ENCODE measurements around the gene FBXL5.

The FBXL5 gene

GRCh38 chr4:15676899-15677298 is 21.7 kb upstream of the FBXL5 start:
- Histone ChIP-seq H3K27ac (ENCODE audit: low read depth, low read length) (no peak overlapping the region), H3K36me3 (ENCODE audit: control insufficient read depth in 1 of 2, insufficient read depth in 2 of 2, low read length in 2 of 2) (no peaks in the 10 kb centered on the region), H3K4me3 (ENCODE audit: low read depth in 1 of 2, low read length in 2 of 2) (no peak overlapping the region), H3K9me3 (ENCODE audit: control insufficient read depth in 1 of 2, low read length in 2 of 2) (no peaks in the 10 kb centered on the region), H3K9ac (ENCODE audit: low read depth in 1 of 2, low read length in 2 of 2) (no peak overlapping the region), H3K27me3 (ENCODE audit: control insufficient read depth in 1 of 2, insufficient read depth in 2 of 2, low read length in 2 of 2) (no peaks in the 10 kb centered on the region), H3K4me1 (ENCODE audit: control insufficient read depth in 1 of 2, insufficient read depth in 2 of 2, low read length in 2 of 2) (peaks cover 7 to 23% of the 10 kb centered on the region in 2 donors)

GRCh38 chr4:15676039-15676438 is 20.9 kb upstream of the FBXL5 start:
- no peaks in the 10 kb centered on the region for H3K9me3 ChIP-seq (ENCODE audit: control insufficient read depth in 1 of 2, low read length in 2 of 2)
- H3K27me3 ChIP-seq (ENCODE audit: control insufficient read depth in 1 of 2, insufficient read depth in 2 of 2, low read length in 2 of 2) = no peaks in the 10 kb centered on the region
- no peak overlapping the region for H3K27ac ChIP-seq (ENCODE audit: low read depth, low read length)
- peaks cover 7 to 23% of the 10 kb centered on the region in 2 donors for H3K4me1 ChIP-seq (ENCODE audit: control insufficient read depth in 1 of 2, insufficient read depth in 2 of 2, low read length in 2 of 2)
- H3K4me3 ChIP-seq (ENCODE audit: low read depth in 1 of 2, low read length in 2 of 2) = no peak overlapping the region
- no peaks in the 10 kb centered on the region for H3K36me3 ChIP-seq (ENCODE audit: control insufficient read depth in 1 of 2, insufficient read depth in 2 of 2, low read length in 2 of 2)
- H3K9ac ChIP-seq (ENCODE audit: low read depth in 1 of 2, low read length in 2 of 2) = no peak overlapping the region

- H3K27me3 ChIP-seq (ENCODE audit: control insufficient read depth in 1 of 2, insufficient read depth in 2 of 2, low read length in 2 of 2) = no peaks in the 10 kb centered on the region
- H3K4me1 ChIP-seq (ENCODE audit: control insufficient read depth in 1 of 2, insufficient read depth in 2 of 2, low read length in 2 of 2) = peaks cover 7 to 23% of the 10 kb centered on the region in 2 donors
- H3K36me3 ChIP-seq (ENCODE audit: control insufficient read depth in 1 of 2, insufficient read depth in 2 of 2, low read length in 2 of 2) = no peaks in the 10 kb centered on the region
- no peak overlapping the region for H3K9ac ChIP-seq (ENCODE audit: low read depth in 1 of 2, low read length in 2 of 2)
- H3K9me3 ChIP-seq (ENCODE audit: control insufficient read depth in 1 of 2, low read length in 2 of 2) = no peaks in the 10 kb centered on the region
- H3K4me3 ChIP-seq (ENCODE audit: low read depth in 1 of 2, low read length in 2 of 2) = no peak overlapping the region
- no peak overlapping the region for H3K27ac ChIP-seq (ENCODE audit: low read depth, low read length)
These were observed 20.2 kb upstream of the FBXL5 start for GRCh38 chr4:15675356-15675755.

- Histone ChIP-seq H3K4me1 (ENCODE audit: control insufficient read depth in 1 of 2, insufficient read depth in 2 of 2, low read length in 2 of 2) (peaks cover 7 to 19% of the 10 kb centered on the region in 2 donors), H3K9ac (ENCODE audit: low read depth in 1 of 2, low read length in 2 of 2) (no peak overlapping the region), H3K36me3 (ENCODE audit: control insufficient read depth in 1 of 2, insufficient read depth in 2 of 2, low read length in 2 of 2) (no peaks in the 10 kb centered on the region), H3K9me3 (ENCODE audit: control insufficient read depth in 1 of 2, low read length in 2 of 2) (no peaks in the 10 kb centered on the region), H3K27ac (ENCODE audit: low read depth, low read length) (no peak overlapping the region), H3K27me3 (ENCODE audit: control insufficient read depth in 1 of 2, insufficient read depth in 2 of 2, low read length in 2 of 2) (no peaks in the 10 kb centered on the region), H3K4me3 (ENCODE audit: low read depth in 1 of 2, low read length in 2 of 2) (no peak overlapping the region)
These were observed 19.8 kb upstream of the FBXL5 start for GRCh38 chr4:15674926-15675325.

GRCh38 chr4:15674046-15674445 is 18.9 kb upstream of the FBXL5 start:
- no peaks in the 10 kb centered on the region for H3K27me3 ChIP-seq (ENCODE audit: control insufficient read depth in 1 of 2, insufficient read depth in 2 of 2, low read length in 2 of 2)
- H3K4me3 ChIP-seq (ENCODE audit: low read depth in 1 of 2, low read length in 2 of 2) = no peak overlapping the region
- H3K27ac ChIP-seq (ENCODE audit: low read depth, low read length) = no peak overlapping the region
- no peak overlapping the region for H3K9ac ChIP-seq (ENCODE audit: low read depth in 1 of 2, low read length in 2 of 2)
- peaks cover 7 to 14% of the 10 kb centered on the region in 2 donors for H3K4me1 ChIP-seq (ENCODE audit: control insufficient read depth in 1 of 2, insufficient read depth in 2 of 2, low read length in 2 of 2)
- H3K36me3 ChIP-seq (ENCODE audit: control insufficient read depth in 1 of 2, insufficient read depth in 2 of 2, low read length in 2 of 2) = no peaks in the 10 kb centered on the region
- H3K9me3 ChIP-seq (ENCODE audit: control insufficient read depth in 1 of 2, low read length in 2 of 2) = no peaks in the 10 kb centered on the region

GRCh38 chr4:15673337-15673736 is 18.2 kb upstream of the FBXL5 start:
- H3K4me1 ChIP-seq (ENCODE audit: control insufficient read depth in 1 of 2, insufficient read depth in 2 of 2, low read length in 2 of 2) = peaks cover 7 to 13% of the 10 kb centered on the region in 2 donors
- H3K4me3 ChIP-seq (ENCODE audit: low read depth in 1 of 2, low read length in 2 of 2) = no peak overlapping the region
- no peaks in the 10 kb centered on the region for H3K9me3 ChIP-seq (ENCODE audit: control insufficient read depth in 1 of 2, low read length in 2 of 2)
- H3K27me3 ChIP-seq (ENCODE audit: control insufficient read depth in 1 of 2, insufficient read depth in 2 of 2, low read length in 2 of 2) = no peaks in the 10 kb centered on the region
- H3K36me3 ChIP-seq (ENCODE audit: control insufficient read depth in 1 of 2, insufficient read depth in 2 of 2, low read length in 2 of 2) = no peaks in the 10 kb centered on the region
- no peak overlapping the region for H3K9ac ChIP-seq (ENCODE audit: low read depth in 1 of 2, low read length in 2 of 2)
- no peak overlapping the region for H3K27ac ChIP-seq (ENCODE audit: low read depth, low read length)

- Histone ChIP-seq H3K4me1 (ENCODE audit: control insufficient read depth in 1 of 2, insufficient read depth in 2 of 2, low read length in 2 of 2) (peaks cover 2 to 3% of the 10 kb centered on the region in 2 donors), H3K27me3 (ENCODE audit: control insufficient read depth in 1 of 2, insufficient read depth in 2 of 2, low read length in 2 of 2) (no peaks in the 10 kb centered on the region), H3K9me3 (ENCODE audit: control insufficient read depth in 1 of 2, low read length in 2 of 2) (no peaks in the 10 kb centered on the region), H3K4me3 (ENCODE audit: low read depth in 1 of 2, low read length in 2 of 2) (no peak overlapping the region), H3K27ac (ENCODE audit: low read depth, low read length) (no peak overlapping the region), H3K9ac (ENCODE audit: low read depth in 1 of 2, low read length in 2 of 2) (no peak overlapping the region), H3K36me3 (ENCODE audit: control insufficient read depth in 1 of 2, insufficient read depth in 2 of 2, low read length in 2 of 2) (no peaks in the 10 kb centered on the region)
These were observed 16.9 kb upstream of the FBXL5 start for GRCh38 chr4:15672101-15672500.

- H3K4me3 ChIP-seq (ENCODE audit: low read depth in 1 of 2, low read length in 2 of 2) = no peak overlapping the region
- H3K27me3 ChIP-seq (ENCODE audit: control insufficient read depth in 1 of 2, insufficient read depth in 2 of 2, low read length in 2 of 2) = no peaks in the 10 kb centered on the region
- H3K9ac ChIP-seq (ENCODE audit: low read depth in 1 of 2, low read length in 2 of 2) = no peak overlapping the region
- peaks cover 3 to 4% of the 10 kb centered on the region in 2 donors for H3K4me1 ChIP-seq (ENCODE audit: control insufficient read depth in 1 of 2, insufficient read depth in 2 of 2, low read length in 2 of 2)
- H3K27ac ChIP-seq (ENCODE audit: low read depth, low read length) = no peak overlapping the region
- no peaks in the 10 kb centered on the region for H3K9me3 ChIP-seq (ENCODE audit: control insufficient read depth in 1 of 2, low read length in 2 of 2)
- H3K36me3 ChIP-seq (ENCODE audit: control insufficient read depth in 1 of 2, insufficient read depth in 2 of 2, low read length in 2 of 2) = no peaks in the 10 kb centered on the region
These were observed 15.4 kb upstream of the FBXL5 start for GRCh38 chr4:15670576-15670975.

GRCh38 chr4:15668566-15669435 is 13.6 kb upstream of the FBXL5 start:
- Histone ChIP-seq H3K9ac (ENCODE audit: low read depth in 1 of 2, low read length in 2 of 2) (no peak overlapping the region), H3K4me3 (ENCODE audit: low read depth in 1 of 2, low read length in 2 of 2) (no peak overlapping the region), H3K27ac (ENCODE audit: low read depth, low read length) (no peak overlapping the region), H3K4me1 (ENCODE audit: control insufficient read depth in 1 of 2, insufficient read depth in 2 of 2, low read length in 2 of 2) (peaks cover 3 to 4% of the 10 kb centered on the region in 2 donors), H3K9me3 (ENCODE audit: control insufficient read depth in 1 of 2, low read length in 2 of 2) (no peaks in the 10 kb centered on the region), H3K27me3 (ENCODE audit: control insufficient read depth in 1 of 2, insufficient read depth in 2 of 2, low read length in 2 of 2) (no peaks in the 10 kb centered on the region), H3K36me3 (ENCODE audit: control insufficient read depth in 1 of 2, insufficient read depth in 2 of 2, low read length in 2 of 2) (no peaks in the 10 kb centered on the region)

- H3K9me3 ChIP-seq (ENCODE audit: control insufficient read depth in 1 of 2, low read length in 2 of 2) = no peaks in the 10 kb centered on the region
- no peak overlapping the region for H3K27ac ChIP-seq (ENCODE audit: low read depth, low read length)
- no peak overlapping the region for H3K9ac ChIP-seq (ENCODE audit: low read depth in 1 of 2, low read length in 2 of 2)
- no peaks in the 10 kb centered on the region for H3K27me3 ChIP-seq (ENCODE audit: control insufficient read depth in 1 of 2, insufficient read depth in 2 of 2, low read length in 2 of 2)
- H3K36me3 ChIP-seq (ENCODE audit: control insufficient read depth in 1 of 2, insufficient read depth in 2 of 2, low read length in 2 of 2) = no peaks in the 10 kb centered on the region
- H3K4me1 ChIP-seq (ENCODE audit: control insufficient read depth in 1 of 2, insufficient read depth in 2 of 2, low read length in 2 of 2) = peaks cover 3 to 4% of the 10 kb centered on the region in 2 donors
- no peak overlapping the region for H3K4me3 ChIP-seq (ENCODE audit: low read depth in 1 of 2, low read length in 2 of 2)
These were observed 11.8 kb upstream of the FBXL5 start for GRCh38 chr4:15667006-15667405.
